ENCODE measurements around the gene SUGCT. TPM values are rescaled to one million over a fixed set of nuclear protein-coding genes. Genes with fewer than 3 reads are reported as not detected.

SUGCT gene
- total RNA-seq, 4 donors from 2014 or later: 1.1 to 3.6 (median 2.6) TPM

GRCh38 chr7:40474790-40475680 lies 340.2 kb downstream of the SUGCT start:
- DNase-seq (ENCODE audit: low spot score) (no peak), ATAC-seq (ENCODE audit: low FRiP score) (no peak)
- TF ChIP-seq CTCF (IDR thresholded peaks at IDR 0.05): no peak

- no peak for ATAC-seq (ENCODE audit: low FRiP score)
- no peak for DNase-seq (ENCODE audit: low spot score)
- no peak for TF ChIP-seq CTCF (IDR thresholded peaks at IDR 0.05)
These were observed 340.8 kb downstream of the SUGCT start for GRCh38 chr7:40475681-40475982.

GRCh38 chr7:40477094-40477493 lies 342.3 kb downstream of the SUGCT start:
- no peak for TF ChIP-seq CTCF (IDR thresholded peaks at IDR 0.05)
- DNase-seq (ENCODE audit: low spot score): no peak
- ATAC-seq (ENCODE audit: low FRiP score): no peak

- DNase-seq (ENCODE audit: low spot score) (no peak), ATAC-seq (ENCODE audit: low FRiP score) (no peak)
- TF ChIP-seq CTCF (IDR thresholded peaks at IDR 0.05): no peak
These were observed 348.0 kb downstream of the SUGCT start for GRCh38 chr7:40482845-40483244.

GRCh38 chr7:40483630-40484029 lies 348.8 kb downstream of the SUGCT start:
- DNase-seq (ENCODE audit: low spot score) (no peak), ATAC-seq (ENCODE audit: low FRiP score) (no peak)
- TF ChIP-seq CTCF (IDR thresholded peaks at IDR 0.05): no peak

GRCh38 chr7:40489844-40490602 lies 355.2 kb downstream of the SUGCT start:
- ATAC-seq (ENCODE audit: low FRiP score): no peak
- TF ChIP-seq CTCF (IDR thresholded peaks at IDR 0.05): no peak
- DNase-seq (ENCODE audit: low spot score): no peak

- no peak for TF ChIP-seq CTCF (IDR thresholded peaks at IDR 0.05)
- DNase-seq (ENCODE audit: low spot score): no peak
- ATAC-seq (ENCODE audit: low FRiP score): no peak
These were observed 355.8 kb downstream of the SUGCT start for GRCh38 chr7:40490603-40490924.
